Measurements from ENCODE around the gene NSUN2.

- TF ChIP-seq CTCF (tag by site-specific recombination; IDR thresholded peaks at IDR 0.05) (no peak), ZNF580 (tag by site-specific recombination; IDR thresholded peaks at IDR 0.05) (no peak), SALL2 (tag by site-specific recombination; IDR thresholded peaks at IDR 0.05; ENCODE audit: borderline replicate concordance) (no peak), ZNF677 (tag by site-specific recombination; IDR thresholded peaks at IDR 0.05) (no peak), REST (tag by site-specific recombination; IDR thresholded peaks at IDR 0.05) (no peak), ZNF184 (tag by site-specific recombination; IDR thresholded peaks at IDR 0.05) (no peak), ZBTB26 (tag by site-specific recombination; optimal IDR thresholded peaks at IDR 0.05) (no peak), ZBTB48 (tag by site-specific recombination; IDR thresholded peaks at IDR 0.05) (no peak)
These were observed 65.8 kb downstream of the NSUN2 start for GRCh38 chr5:6567068-6567467.
